Kidney epithelial cell (primary cell): ENCODE measurements around the gene UBE2C. TPM values are rescaled to one million over a fixed set of nuclear protein-coding genes. Genes with fewer than 3 reads are reported as not detected.
"Not testable (repeated sequence)": the region's sequence is repeated elsewhere in the genome, so short reads cannot be mapped to it uniquely, and the experiment has no call there.

Experiments
- DNase-seq: peaks from one replicate; pipeline ENCODE4 v3.0.0-alpha.2; 2010; ENCODE audit warnings: low read depth
- H3K27me3 ChIP-seq: 2 replicates; pipeline ENCODE4 v1.6.0; 2011; ENCODE audit warnings: low read length; ENCODE audit not compliant: control insufficient read depth, insufficient read depth
- H3K36me3 ChIP-seq: 2 replicates; pipeline ENCODE4 v1.5.1; 2011; ENCODE audit warnings: low read length; ENCODE audit not compliant: control insufficient read depth, insufficient read depth
- H3K4me3 ChIP-seq: 2 replicates; pipeline ENCODE4 v1.5.1; 2011; ENCODE audit warnings: low read depth, mild to moderate bottlenecking, control low read depth, low read length
- CTCF ChIP-seq: IDR thresholded peaks from 2 replicates; pipeline ENCODE4 v1.5.1; 2011; ENCODE audit warnings: mild to moderate bottlenecking, moderate library complexity, low read length, control low read depth, inconsistent platforms; ENCODE audit not compliant: insufficient read depth, poor library complexity, severe bottlenecking
- total RNA-seq: library from RNA; depleted of rRNA; stranded (reverse); fragments of >200 nt; gene quantifications from 2 replicates; pipeline ENCODE4 v1.2.3, GENCODE V29; 2015

Gene UBE2C
- total RNA-seq, result 25.9 and 31.3 TPM in 2 replicates

DNA sequence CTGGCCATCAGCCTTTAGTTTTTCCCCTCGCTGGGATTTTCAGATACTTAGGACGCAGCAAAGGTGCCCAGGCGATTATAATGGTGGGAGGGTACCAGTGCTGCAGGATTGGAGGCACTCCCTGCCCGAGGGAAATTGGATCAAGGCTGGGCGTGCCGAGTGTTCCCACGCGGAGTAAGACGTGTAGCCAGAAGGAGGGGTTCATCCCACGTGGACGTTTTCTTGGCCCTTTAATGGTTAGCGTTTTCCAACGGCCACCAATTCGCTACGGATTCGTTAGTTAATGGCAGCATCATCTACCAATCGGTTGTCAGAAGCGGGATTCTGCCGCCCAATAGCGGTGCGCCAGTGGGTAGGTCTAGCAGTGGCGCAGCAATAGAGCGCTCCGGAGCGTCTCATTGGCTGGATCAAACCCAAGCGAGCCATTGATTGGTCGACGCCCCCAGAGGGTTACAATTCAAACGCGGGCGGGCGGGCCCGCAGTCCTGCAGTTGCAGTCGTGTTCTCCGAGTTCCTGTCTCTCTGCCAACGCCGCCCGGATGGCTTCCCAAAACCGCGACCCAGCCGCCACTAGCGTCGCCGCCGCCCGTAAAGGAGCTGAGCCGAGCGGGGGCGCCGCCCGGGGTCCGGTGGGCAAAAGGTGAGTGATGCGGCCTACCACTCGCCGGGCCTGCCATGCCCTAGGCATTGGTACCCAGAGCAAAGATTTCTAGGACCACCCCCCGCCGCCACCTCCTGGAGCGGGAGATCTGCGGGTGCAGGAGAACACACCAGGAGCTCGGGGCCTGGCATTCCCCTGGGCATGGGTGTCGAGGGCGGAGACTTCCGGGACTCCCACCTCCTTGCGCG lies at the start of gene UBE2C:
UBE2C (plus strand) TSS at position 488 of the 849 bp plus-strand sequence; CDS start at position 540, 52 bp downstream.
- no peaks in the 10 kb centered on the region for H3K27me3 ChIP-seq
- H3K36me3 ChIP-seq, result peaks cover 5% of the 10 kb centered on the region
- DNase-seq, result peak; percentile 94
- no peak for TF ChIP-seq CTCF
- peak within 1 kb of the TSS; percentile 75 for H3K4me3 ChIP-seq

GRCh38 chr20:45764618-45765282 lies 47.7 kb upstream of the UBE2C start:
- not testable (repeated sequence) for H3K36me3 ChIP-seq, H3K27me3 ChIP-seq, H3K4me3 ChIP-seq, DNase-seq

DNA sequence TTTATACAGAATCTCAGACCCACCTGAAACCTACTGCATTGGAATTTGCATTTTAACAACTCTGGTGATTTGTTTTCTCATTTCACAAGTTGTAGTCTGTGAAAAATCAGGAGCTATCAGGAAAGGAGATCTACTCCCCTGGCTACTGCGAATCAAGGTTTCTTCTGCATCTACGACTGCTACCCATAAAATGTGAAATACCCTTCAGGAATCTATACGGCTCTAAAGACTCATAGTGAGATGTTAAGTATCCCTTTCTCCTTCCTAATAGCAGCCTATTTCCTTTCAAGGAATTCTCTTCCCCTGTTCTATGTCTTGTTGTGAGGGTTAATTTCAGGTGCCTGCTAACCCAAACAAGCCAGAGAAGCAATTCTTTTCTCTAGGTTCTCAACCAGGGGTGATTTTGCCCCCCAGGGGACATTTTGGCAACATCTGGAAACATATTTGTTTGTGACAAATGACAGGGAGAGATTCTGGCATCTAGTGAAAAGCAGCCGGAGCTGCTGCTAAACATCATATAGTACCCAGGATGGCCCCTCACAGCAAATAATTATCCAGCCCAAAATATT lies 47.1 kb upstream of the UBE2C start:
- H3K27me3 ChIP-seq, result no peaks in the 10 kb centered on the region
- no peaks in the 10 kb centered on the region for H3K36me3 ChIP-seq
- TF ChIP-seq CTCF, result no peak
- no peak for DNase-seq
- no peak overlapping the region for H3K4me3 ChIP-seq

DNA sequence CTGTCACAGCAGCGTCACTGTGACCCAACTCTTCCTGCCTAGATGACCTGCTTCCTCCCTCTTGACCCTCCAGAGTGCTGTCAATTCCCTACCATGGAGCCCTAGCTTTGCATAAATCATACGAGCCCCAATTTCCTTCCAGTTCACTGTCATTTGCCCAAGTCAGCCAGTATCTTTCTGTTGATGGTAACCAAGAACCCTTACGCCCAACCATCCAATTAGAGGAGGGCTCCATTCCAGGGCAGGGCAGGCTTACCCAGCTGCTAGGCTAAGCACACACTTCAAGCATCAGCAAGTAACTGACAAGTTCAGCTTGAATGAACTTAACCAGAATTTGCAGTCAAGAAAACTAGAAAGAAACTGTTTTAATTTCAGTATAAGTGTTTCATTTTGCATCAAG lies 46.5 kb upstream of the UBE2C start:
- no peak for TF ChIP-seq CTCF
- no peaks in the 10 kb centered on the region for H3K27me3 ChIP-seq
- DNase-seq, result no peak

DNA sequence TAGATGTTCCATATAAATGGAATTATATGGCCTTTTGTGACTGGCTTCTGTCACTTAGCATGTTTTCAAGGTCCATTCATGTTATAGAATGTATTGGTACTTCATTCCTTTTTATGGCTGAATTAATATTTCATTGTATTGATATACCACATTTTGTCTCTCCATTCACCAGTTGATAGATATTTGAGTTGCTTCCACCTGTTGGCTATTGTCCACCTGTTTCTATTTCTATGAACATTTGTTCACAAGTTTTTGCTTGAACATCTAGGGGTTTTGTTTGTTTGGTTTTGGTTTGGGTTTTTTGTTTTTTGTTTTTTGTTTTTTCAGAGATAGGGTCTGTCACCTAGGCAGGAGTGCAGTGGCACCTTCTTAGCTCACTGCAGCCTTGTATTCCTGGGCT lies 44.0 kb upstream of the UBE2C start:
- H3K4me3 ChIP-seq, result no peak overlapping the region
- H3K36me3 ChIP-seq, result no peaks in the 10 kb centered on the region
- TF ChIP-seq CTCF, result no peak
- H3K27me3 ChIP-seq, result no peaks in the 10 kb centered on the region
- no peak for DNase-seq

More for the DNA sequence above, 46.5 kb upstream of the UBE2C start:
- H3K4me3 ChIP-seq, result no peak overlapping the region
- no peaks in the 10 kb centered on the region for H3K36me3 ChIP-seq

GRCh38 chr20:45771182-45771759 lies 41.2 kb upstream of the UBE2C start:
- peak; percentile 90 for TF ChIP-seq CTCF
- H3K27me3 ChIP-seq, result no peaks in the 10 kb centered on the region
- no peaks in the 10 kb centered on the region for H3K36me3 ChIP-seq
- no peak overlapping the region for H3K4me3 ChIP-seq
- DNase-seq, result no peak
